Suppressor macrophage treated with lipopolysaccharide for 1 hour (primary cell): ENCODE measurements around the gene SLC16A9.
"Not testable (repeated sequence)": the region's sequence is repeated elsewhere in the genome, so short reads cannot be mapped to it uniquely, and the experiment has no call there.

ENCODE experiments used
- DNase-seq, 3 donors: peaks; one replicate each; pipeline ENCODE4 v3.0.0-alpha.2; 2020 to 2022

Gene SLC16A9

DNA sequence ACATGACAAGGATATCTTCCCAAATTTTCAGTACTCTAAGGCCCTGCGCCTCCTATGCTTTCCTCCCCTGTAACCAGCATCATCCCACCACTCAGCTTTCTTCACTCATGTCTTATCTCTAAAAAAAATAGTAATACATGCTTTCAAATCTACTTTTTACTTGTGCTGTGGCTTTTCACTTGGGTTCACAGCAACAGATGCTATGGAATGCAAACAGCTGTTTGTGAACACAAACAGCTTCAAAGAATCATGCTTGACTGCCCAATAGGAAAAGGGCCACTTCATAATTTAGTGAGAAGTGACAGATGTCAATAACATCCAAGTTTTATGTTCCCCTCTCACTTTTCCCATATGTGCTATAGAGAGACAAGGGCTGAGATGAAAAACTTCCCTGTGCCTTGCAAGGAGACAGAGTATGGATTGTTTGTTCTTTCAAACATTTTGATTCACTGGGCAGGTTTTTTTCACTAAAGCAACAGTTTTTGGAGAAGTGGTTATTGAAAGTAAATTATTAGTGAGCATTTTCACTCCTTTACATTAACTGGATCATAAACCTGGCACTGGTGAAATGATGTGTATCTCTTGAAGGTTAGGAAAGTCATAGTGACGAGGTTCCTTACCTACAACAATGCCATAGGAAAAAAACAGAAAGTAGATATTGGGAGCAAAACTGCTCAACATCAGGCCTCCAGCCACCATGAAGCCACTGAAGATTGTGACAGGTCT is 37.3 kb downstream of the SLC16A9 start:
- no peak for DNase-seq

DNA sequence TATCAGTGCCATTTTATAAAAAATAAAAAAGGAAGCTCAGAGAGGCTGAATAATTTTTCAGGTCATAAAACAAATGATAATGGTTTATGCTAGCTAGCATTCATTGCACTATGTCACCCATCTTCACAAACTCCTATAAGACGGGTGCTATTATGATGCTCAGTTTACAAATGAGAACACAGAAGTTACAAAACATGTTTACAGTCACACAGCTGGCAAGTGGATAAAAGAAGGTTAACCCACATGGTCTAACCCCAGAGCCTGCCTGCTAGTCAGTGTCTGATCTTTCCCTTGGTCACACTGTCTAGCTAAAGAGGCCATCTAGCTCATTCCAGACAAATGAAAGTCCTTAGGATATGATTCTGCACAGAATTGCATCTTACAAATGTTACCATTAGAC is 39.4 kb downstream of the SLC16A9 start:
- no peak for DNase-seq

DNA sequence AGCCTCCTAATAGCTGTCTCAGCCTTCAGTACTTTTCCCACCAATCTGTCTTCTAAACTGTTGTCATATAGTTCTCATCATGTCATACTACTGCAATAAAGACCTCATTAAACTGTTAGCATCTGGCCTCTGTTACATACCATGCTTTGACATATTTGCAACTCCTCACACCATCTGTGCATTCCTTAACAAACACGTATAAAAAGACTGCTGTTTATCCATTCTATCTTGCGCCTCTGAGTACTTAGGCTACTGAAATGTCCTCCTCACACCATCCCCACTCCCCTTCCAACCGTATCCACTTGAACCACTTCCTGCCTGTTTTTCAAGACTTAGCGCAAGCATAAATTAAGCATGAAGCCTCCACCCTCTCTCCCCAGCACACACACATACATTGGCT is 41.6 kb downstream of the SLC16A9 start:
- DNase-seq = no peak

DNA sequence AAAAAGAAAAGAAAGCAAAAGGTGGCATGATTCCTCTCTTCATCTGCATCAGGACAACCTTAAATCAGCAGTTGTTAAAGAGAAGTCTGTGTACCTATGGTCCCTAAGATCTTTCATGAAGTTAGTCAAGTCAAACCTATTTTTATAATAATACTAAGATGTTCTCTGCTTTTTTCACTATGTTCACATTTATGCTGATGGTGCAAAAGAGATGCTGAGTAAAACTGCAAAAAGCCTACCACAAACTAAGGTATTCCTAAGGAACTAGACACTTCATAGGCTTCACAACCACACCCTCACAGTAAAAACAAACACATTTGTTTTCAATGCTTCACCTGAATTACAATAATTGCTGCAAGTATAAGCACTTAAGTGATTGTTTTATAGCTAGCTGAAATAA is 43.3 kb downstream of the SLC16A9 start:
- DNase-seq = no peak

DNA sequence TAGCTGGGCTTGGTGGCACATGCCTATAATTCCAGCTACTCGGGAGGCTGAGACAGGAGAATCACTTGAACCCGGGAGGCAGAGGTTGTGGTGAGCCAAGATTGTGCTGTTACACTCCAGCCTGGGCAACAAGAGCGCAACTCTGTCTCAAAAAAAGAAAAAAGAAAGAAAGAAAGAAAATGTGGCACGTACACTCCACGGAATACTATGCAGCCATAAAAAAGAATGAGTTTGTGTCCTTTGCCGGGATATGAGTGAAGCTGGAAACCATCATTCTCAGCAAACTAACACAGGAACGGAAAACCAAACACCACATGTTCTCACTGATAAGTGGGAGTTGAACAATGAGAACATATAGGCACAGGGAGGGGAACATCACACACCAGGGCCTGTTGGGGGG is 46.4 kb downstream of the SLC16A9 start:
- DNase-seq = not testable (repeated sequence)

DNA sequence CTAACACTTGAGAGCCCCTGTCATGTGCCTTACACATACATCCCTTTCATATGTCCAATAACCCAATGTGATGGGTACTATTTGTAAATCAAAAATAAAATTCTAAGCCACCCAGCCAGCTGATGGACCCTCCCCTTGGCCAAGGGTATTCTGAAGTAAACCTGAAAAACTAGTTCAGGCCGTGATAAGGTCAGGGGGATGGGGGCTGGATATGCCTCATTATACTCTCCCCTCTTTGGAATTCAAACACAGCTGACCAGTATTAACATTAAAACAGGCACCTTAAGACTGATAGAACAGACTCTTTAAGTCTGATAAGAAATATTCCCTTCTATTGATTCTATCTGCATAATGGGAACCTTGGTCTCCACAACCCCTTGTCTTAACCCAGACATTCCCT is 51.9 kb downstream of the SLC16A9 start:
- no peak for DNase-seq

DNA sequence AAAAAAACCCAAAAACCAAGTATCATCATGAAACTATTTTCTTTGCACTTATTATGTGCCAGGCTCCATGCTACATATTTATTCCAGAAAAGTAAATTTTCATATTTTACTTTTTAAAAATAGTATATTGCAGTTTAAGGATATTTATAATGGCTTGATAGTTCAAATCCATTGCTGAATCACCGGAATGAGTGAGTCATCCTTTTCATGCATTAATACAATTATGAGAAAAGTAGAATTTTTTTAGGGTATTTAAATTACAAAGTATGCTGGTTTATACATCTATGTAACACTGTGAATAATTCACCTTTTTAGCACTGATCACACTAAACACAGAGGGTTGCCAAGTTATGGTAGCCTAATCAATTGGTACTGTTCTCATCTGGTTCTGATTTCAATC is 54.3 kb downstream of the SLC16A9 start:
- DNase-seq = peak in 1 of 3 donors; percentile 13

DNA sequence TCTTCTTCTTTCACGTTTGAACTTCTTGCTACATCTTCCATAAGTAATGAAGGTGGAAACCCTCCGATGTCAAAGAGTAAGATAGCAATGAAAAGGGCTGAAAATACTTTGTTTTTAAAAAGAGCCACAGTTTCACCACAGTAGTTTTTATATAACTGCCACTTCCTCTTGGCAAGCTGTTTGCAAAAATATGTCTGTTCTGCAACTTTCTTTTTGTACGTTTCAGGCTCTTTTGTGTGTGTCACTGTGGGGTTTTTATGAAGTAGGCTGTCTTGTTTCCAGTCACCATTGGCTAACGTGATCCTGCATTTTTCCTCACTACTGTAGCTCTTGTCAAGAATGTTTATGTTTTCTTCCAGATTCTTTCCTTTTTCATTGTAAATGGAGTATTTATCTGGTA is 55.6 kb downstream of the SLC16A9 start:
- DNase-seq = peak; percentile 48 to 73 (median 67)

DNA sequence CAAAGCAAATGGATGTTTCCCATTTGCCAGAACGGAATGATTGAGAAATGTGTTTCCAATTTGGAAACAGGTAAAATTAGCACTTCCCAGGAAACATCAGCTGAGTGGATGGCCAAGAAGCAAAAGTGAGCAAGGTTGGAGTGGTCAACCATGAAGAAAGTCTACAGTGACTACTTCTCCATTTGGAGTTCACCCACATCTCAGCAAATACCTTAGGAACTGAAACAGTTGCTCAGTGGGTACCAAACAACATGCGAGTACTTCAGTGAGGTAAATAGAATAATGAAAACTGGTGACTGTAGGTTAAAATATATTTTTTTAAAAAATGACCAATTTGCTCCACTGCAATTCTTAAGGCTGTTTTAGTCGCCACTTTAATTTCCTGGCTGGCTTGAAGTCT is 57.7 kb downstream of the SLC16A9 start:
- no peak for DNase-seq

DNA sequence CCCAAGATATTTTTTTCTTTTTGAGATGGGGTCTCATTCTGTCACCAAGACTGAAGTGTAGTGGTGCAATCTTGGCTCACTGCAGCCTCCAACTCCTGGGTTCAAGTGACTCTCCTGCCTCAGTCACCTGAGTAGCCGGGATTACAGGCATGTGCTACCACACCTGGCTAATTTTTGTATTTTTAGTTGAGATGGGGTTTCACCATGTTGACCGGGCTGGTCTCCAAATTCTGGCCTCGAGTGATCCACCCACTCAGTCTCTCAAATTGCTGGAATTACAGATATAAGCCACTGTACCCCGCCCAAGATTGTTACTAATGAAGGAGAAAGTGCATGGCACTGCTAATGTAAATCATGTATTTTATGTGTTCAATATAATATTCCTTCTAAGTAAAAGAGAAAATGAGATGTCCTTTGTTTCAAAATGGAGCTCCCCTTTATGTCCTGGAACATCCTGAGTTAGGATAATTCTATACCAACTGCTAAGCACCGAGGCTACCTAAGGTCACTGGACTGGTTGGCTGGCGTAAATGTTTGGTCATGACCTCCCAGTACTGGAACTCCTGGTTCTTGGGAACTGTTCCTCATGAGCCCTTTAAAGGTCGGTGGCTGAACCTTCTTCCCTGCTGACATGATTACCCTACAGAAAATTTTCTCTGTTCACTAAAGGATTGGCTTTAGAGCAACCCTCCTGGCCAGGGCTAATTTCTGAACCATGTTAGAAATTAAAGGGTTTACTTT is 59.9 kb downstream of the SLC16A9 start:
- no peak for DNase-seq

DNA sequence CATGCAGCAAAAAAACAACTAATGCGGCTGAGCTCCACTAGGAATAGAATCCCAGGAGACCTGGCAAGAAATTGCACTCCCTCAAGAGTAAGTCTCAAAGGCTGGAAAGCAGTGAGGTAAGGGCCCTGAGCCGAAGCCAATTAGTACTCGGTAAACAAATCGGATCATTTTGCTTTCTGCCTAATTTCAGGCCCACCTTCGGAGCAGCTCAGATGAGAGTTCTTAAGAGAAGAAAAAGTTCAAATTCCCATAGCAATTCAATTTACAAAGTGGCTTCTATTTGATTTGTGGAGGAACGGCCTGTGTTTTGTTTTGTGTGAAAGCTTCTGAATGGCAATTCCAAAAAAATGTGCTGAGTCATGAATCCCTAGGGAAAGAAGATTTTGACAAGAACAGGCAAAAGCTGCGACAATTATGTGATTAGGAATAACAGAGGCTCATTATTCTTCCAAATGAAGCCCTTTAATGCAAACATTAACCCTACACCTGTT is 60.9 kb downstream of the SLC16A9 start:
- no peak for DNase-seq

DNA sequence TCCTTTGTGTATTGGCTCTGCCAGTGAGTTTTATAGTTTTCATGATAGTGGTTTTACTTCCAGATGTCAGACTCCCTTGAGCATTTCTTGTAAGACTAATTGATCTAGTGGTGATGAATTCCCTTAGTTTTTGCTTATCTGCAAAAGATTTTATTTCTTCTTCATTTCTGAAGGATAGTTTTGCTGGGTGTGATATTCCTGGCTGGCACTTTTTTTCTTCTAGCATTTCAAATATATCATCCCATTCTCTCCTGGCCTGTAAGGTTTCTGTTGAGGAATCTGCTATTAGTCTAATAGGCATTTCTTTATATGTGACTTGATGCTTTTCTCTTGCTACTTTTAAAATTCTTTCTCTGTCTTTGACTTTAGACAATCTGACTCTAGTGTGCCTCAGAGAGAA is 64.8 kb downstream of the SLC16A9 start:
- DNase-seq = no peak

DNA sequence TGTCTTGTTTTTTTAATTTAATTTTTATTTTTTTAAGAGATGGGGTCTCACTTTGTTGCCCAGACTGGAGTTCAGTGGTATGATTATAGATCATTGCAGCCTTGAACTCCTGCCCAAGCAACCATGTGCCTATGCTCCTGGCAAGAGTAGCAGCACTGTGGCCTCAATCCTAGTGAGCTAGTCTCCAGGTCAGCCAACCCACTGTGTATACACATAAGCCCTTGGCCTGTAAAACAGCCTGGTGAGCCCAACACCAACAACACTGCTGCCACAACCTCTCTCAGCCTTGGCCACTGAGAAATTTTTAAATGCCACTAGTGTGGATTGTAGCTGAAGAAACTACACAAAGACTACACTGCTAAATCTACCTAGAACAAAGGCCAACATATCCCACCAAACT is 68.0 kb downstream of the SLC16A9 start:
- not testable (repeated sequence) for DNase-seq

DNA sequence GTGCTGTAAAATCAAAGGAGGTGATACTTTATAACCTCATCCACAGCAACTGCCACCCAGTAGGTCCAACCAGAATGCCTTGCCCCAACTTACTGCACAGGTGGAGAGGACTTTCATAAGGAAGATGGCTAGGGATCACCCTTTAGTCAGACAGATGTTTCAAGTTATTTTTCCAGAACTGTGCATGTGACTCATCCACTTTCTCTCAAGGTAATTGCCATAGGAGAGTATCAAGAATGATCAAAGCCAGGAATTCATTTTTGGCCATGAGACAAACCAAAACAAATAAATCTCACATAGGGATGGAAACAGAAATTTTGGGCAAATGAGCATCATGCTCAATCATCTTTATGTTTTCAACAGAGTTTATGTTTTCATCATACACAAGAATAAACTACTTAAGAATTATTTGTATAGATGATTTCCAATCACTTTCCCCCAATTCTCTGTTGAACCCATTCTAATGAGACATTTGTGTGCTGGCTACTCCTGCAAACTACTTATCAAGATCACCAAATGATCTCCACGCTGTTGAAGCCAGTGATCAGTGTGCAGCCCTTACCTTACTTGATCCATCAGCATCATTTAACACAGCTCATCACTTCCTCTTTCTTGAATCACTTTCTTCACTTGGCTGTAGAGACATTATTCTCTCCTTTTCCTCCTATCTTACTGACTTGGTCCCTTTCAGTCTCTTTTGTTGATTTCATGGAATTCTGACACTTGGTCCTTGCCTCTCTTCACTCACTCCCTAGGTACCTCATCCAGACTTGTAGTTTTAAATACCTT is 74.0 kb downstream of the SLC16A9 start:
- no peak for DNase-seq

DNA sequence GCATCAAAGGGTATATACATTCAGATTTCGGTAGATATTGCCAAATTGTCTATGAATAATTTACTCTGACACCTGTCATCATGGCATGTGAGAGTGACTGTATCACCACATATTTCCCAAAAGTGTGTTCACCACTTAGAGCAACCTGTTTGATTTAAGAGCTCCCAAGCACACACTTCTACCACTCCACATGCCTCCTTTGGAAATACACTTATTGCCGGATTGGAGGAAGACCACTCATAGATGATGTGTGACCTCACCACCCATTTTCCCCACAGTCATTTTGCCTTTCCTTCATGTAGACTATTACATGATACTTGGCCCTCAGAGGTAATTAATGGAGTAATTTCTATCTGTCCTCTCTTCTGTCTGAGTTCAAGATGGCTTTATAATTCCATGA is 75.5 kb downstream of the SLC16A9 start:
- no peak for DNase-seq

DNA sequence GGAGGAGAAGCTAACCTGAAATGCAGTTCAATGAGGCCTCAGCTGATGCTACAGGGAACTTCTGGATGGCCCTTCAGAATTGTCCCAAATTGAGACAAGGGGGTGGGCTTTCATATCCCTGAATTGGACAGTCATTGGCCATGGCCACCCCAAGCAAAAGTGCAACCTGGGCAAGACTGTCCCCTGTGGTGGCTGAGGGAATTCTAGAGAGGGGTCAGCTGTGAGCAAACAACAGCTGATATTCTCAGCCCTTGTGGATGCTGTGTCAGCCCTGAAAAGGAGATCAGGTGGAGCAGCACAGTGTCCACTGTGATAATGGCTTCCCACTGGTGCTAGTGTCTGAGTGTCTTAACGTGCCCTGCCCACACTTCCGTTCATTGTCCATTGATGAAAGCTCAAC is 76.6 kb downstream of the SLC16A9 start:
- DNase-seq = no peak

DNA sequence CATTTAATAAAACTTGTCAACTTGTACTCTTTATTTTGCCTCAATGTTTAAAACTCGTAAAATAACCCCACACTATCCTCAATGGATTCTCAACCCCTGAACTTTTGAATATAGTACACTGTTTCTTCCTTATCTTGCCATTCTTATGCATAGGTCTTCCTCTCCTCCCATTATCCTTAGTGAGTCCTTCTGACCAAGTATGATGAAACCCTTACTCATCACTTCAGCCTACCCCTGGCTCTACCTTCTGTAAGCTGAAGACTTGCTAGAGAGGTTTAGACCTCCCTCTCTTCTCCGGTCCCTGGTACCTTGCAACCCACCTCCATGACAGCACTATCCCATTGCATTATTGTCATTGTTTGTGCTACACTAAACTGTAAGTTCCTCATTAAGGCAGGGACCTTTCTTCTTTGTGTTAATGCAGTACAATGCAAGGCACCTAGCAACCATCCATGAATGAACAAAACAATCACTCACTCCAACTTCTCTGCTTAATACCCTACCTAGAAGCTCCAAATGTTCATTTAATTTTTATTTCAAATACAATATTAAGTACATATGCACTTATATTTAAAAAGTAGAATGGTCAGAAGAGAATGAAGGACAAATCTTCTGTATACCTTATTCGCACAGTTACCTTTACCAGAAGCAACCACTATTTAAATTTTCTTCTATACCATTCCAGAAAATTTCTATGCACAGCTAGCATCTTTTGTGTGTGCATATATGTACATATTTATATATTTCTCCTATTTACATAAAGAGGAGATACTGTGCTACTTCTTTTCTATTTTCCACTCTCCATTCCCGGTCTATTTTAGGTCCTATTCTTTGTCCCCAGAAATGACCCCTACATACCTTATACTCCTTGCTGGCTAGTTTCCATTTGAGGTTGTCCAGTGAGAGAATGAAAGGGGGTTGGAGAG is 77.5 kb downstream of the SLC16A9 start:
- no peak for DNase-seq

DNA sequence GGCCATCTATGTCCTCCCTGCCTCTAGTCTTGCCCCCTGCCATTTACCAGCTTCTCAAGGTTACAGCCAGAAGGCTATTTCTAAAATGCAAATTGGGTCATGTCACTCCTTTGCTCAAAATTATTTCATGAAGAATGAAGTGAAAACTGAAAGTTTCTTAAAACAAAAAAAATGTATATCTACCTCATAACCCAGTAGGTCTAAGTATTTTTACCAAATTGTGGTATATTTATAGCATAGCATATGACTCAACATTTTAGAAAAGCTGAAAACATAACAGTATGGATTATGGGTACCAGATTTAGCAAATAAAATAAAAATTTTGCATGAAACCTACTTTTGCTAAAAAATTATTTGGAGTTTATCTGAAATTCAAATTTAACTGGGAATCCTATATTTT is 78.4 kb downstream of the SLC16A9 start:
- DNase-seq = no peak

DNA sequence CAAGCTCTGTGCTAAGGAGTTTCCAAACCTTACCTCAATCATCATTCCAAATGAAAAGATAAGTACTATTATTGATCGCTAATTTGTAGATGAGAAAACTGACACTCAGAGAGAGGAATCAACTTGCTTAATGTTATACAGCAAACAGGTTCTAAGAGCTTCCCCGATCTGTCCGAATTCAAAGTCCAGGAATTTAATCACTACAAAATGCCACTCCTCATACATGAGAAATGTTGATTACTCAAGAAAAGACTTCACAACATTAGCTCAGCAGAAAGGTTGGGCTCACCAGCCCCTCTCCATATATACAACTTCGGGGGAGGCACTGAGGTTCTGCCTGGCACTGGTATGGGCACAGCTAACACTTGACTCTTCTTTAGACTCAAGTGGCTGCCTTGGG is 80.7 kb downstream of the SLC16A9 start:
- DNase-seq = no peak

DNA sequence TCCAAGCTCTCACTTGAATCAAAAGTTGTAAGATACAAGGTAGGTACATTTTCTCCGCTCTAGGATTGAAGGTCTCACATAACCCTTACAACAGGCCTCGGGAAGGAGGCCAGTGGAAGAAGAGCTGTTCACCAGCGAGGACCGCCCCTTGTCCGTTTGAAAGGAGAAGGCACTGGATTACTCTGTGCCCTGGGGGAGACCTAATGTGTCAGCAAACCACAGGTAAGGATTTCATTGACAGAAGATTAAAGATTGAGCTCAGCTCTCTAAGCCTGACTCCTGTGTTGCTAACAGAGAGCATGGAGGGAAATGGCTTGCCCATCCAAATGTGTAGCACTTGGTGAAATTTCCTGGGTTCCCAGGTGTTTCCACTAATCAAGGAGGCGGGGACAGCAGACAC is 81.2 kb downstream of the SLC16A9 start:
- DNase-seq = no peak

DNA sequence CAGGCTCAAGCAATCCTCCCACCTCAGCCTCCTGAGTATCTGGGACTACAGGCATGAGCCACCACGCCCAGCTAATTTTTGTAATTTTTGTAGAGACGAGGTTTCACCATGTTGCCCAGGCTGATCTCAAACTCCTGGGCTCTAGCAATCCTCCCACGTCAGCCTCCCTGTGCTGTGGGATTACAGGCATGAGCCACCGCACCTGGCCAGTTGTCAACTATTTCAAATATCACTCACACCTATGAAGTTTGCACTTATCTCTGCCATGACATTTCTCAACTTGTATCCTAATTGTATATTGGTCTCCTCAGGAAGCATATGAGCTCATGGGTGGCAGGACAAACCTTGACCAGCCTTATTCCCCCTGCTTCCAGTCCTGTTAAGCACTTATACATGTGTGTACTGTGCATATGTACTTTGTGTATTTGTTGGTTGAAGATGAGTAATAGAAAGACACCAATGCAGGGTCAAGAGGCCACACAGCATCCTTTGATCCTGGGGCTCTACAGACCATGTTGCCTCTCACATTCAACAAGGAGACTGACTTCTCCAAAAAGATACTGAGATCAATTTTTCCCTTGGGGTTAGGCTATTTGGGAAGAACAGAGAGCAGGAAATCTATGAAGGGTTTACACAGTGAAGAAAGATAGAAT is 82.2 kb downstream of the SLC16A9 start:
- no peak for DNase-seq

DNA sequence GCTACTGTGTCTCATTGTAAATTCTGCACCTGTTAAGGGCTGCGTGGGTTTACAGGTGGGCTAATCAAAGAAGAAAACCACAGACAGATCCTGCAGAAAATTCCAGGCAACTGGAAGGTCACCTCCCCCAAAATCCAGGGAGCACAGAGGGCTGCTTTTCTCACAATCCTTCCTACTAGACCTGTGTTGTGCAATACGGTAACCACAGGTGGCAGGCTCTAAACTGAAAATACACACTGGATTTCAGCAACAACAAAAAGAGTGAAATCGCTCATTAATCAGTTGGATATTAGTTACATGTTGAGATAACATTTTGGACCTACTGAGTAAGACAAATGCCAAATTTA is 83.2 kb downstream of the SLC16A9 start:
- DNase-seq = no peak
